Stimulated activated CD4-positive, alpha-beta T cell treated with anti-CD3 and anti-CD28 coated beads, Interleukin-12 subunit alpha, Interleukin-12 subunit beta, amount 100 ng/mL, for 48 hours (primary cell): ENCODE results near the gene HERC3.

Experiments
- DNase-seq, 3 donors: peaks; one replicate each; pipeline ENCODE4 v3.0.0-alpha.2; 2020; ENCODE audit warnings: low read depth in 2 of 3, low spot score in 1 of 3

Gene HERC3

GRCh38 chr4:88744609-88745008, 152.3 kb downstream of the HERC3 start:
- DNase-seq, result no peak

DNA sequence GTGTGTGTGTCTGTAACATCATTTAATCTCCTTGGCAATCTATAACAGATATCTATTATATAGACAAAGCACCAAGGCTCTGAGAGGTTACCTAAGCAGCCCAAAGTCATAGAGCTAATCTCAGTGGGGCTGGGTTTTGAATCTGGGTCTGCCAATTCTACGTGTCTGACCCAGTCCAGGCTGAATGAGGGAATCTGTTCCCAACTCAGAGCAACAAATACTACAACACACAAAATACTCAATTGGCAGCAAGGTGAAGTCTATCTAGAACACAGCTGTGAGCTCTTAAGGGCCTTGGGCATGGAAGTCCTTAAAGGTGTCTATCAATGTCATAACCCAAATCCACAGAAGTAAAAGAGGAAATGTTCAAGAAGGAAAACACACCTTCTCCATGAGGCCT, 152.9 kb downstream of the HERC3 start:
- DNase-seq, result no peak

- no peak for DNase-seq
Observed at GRCh38 chr4:88745581-88746163, 153.4 kb downstream of the HERC3 start.

- DNase-seq, result no peak
Observed at GRCh38 chr4:88746206-88746605, 153.9 kb downstream of the HERC3 start.

DNA sequence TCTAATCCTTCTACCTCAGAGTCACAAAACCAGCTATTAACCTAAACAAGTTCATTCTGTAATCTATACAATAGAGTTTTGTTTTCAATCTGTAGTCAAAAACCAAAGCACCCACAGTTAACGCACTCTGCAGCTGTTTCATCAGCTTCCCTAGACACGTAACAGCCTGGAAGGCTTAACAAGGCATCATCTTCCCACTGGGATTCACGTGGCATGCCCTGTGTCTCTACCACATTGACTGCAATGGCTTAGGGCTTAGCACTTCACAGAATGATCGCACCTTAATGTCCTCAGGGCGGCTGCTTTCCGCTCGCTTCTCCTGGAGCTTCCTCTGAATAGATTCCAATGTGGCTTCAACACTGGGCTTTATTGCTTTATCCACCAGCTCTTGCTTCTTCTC, 155.1 kb downstream of the HERC3 start:
- no peak for DNase-seq

DNA sequence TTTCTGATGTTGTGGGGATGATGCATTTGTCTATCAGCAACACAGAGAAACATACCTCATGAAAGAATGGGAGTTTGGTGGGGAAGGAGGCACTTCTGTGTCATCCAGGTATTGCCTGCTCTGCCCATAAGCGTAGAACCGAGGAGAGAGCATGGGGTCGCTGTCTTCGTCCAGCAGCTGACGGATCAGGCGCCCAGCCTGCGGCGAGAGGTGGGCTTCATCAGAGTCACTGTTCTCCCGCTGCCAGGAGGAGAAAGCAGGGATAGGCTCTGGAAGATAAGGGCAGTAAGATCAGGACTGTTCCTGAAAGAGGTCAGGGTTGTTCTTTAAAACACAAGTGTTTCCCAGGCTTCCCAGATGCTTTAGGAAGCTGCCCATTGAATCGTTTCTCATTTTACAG, 158.1 kb downstream of the HERC3 start:
- no peak for DNase-seq

DNA sequence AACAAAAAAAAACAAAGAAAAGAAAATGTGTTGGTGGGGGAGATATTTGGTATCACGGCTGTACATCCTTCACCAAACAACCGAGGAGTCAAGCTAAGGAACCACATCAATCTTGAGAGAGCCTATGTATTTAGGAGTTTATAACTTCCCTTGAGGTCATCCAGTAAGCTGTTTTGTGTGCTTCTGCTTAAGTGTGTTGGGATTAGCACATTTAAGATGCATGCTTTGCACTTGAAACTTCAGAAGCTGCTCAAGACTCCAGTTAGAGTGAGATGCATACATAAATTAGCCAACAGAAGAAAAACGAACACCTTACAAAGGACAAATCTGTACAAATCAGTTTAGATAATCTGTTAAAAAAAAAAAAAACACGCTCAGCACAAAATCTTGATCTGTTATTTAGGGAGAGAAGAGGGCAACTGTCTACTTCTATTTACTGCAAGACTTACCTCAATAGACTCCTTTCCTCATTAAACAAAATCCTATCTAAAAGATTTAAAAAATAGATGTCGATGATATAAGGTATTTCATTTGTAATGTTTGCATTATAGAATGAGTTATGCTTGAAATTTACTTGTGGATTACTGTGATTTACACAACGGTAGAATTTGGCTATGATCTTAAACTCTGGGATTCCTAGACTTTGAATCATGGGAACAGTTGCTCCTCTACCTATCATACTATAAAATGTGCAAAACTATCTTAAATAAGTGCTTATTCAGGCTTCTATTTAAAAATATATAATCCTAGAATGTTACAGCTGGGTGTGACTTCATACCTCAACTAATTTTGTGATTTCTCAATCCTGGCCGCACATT, 159.2 kb downstream of the HERC3 start:
- DNase-seq, result no peak

DNA sequence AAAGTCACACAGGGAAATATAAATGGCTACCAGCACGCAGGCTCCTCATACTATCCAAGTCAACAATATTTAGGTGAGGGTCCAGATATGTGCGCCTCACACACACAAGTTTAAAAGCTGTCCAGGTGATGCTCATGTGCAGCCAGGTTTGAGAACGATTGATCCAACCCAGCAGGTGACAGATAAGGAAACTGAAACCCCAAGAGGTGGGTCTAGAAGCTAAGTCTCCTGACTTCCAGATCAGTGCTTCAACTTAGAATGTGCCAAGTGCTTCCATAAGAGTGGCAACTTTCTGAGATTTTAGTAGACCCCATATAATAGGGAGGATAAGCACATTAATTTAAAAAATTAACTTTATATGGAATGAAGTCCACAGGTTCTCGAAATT, 159.8 kb downstream of the HERC3 start:
- DNase-seq, result no peak

- no peak for DNase-seq
Observed at GRCh38 chr4:88752754-88753153, 160.5 kb downstream of the HERC3 start.

GRCh38 chr4:88753658-88754571, 161.6 kb downstream of the HERC3 start:
- no peak for DNase-seq

DNA sequence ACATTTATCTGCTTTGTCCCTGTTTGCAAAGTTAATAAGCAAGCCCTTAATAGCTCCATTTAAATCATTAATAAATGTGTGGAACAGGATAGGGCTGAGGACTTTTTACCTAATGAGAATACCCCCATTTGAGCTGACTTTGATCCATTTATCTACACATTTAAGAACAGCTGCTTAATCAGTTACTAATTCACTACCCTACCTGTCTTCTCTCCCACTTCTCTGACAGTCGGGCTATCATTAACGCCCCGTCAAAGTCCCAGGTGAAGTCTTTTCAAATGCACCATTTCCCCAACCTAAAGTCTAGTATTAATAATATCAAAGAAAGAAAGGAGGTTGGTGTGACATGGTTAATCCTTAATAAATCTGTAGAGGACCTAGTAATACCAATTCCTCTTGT, 162.5 kb downstream of the HERC3 start:
- no peak for DNase-seq

GRCh38 chr4:88755454-88755853, 163.2 kb downstream of the HERC3 start:
- no peak for DNase-seq

DNA sequence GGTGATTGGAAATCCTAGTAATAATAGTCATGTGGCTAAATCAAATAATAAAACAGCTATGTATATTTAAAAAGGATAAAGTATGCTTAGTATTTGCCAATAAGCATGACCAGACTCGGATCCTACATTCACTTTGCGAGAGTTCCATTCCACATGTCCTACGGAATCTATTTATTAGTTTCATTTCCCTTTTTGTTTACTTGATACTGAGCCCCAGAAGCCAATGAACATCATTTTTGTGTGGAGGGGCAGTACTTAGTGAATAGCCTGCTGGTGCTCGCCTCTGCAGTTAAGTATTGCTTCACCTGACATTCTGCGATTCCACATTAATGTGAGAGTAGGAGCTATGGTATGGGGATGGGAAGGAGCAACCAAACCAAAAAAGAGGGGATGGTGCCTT, 163.9 kb downstream of the HERC3 start:
- no peak for DNase-seq

GRCh38 chr4:88757067-88757466, 164.8 kb downstream of the HERC3 start:
- DNase-seq, result no peak

- DNase-seq, result no peak
Observed at GRCh38 chr4:88757776-88758175, 165.5 kb downstream of the HERC3 start.
